Melanocyte of skin (primary cell): ENCODE measurements around the gene NNAT. TPM values are rescaled to one million over a fixed set of nuclear protein-coding genes. Genes with fewer than 3 reads are reported as not detected.

Source experiments
- total RNA-seq, 2 donors: library from RNA; depleted of rRNA; stranded (reverse); fragments of >200 nt; gene quantifications; 2 replicates each; pipeline ENCODE4 v1.2.3, GENCODE V29; 2012

NNAT gene, protein sequence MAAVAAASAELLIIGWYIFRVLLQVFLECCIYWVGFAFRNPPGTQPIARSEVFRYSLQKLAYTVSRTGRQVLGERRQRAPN
- under 1 TPM in 1 of 2 donors, not detected in 1; under 0.01 TPM for total RNA-seq

GRCh38 chr20:37521061-37521771 lies at the start of gene NNAT:
NNAT (plus strand) TSS chr20:37521250; CDS start chr20:37521332, 82 bp downstream.

DNA sequence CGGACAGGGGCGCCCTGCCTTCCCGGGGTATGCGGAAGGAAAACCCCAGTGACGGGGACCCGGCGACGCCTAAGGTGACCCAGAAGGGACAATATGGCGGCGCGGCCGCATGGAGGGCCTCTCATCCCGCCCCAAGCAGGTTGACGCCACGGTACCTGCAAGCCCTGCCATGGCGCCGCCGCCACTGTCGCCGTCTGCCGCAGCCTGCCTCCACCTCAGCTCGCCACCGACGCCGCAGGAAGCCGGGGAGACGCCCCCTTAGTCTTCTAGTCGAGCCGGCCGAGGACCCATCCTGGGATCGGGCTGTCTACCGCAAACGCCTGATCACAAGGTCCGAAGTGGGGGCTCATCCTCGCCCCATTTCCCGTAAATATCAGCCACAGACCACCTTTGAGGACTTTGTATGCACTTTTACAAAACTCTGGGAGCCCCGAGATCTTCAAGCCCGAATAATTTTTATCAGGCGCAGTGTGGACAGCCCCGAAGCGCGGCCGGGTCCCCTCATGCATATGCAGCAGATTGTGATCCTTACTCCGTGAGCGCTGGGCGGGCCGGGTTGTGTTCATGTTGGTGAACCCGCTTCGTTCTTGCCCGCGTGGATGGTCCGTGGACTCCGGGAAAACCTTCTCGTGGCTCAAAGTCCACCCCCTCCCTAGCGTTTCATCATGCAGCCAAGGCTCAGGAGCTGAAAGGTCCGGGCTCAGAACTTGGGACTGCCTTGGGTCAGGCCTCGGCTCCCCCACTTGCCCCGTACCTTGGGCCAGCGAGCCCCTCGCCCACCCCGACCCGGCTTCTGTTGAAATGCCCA lies 6.8 kb downstream of the NNAT start, which contains the start of gene BLCAP:
Gene BLCAP (minus strand): TSS at position 239 of the 808 bp plus-strand sequence. CDS start 8,702 bp downstream, outside the sequence.

Other genes starting within 250 kb of the NNAT start
- 10 to 100 TPM; 16.9 to 18.6 TPM for gene MANBAL, start 231.6 kb upstream of the NNAT start, total RNA-seq
- 10 to 100 TPM; 13.8 to 15.0 TPM for gene SRC, start 175.1 kb upstream of the NNAT start, total RNA-seq
- gene BLCAP, start 6.6 kb downstream of the NNAT start, total RNA-seq: 10 to 100 TPM; 26.5 to 29.0 TPM
- gene CTNNBL1, start 172.8 kb downstream of the NNAT start, total RNA-seq: 10 to 100 TPM; 24.8 to 46.0 TPM